WERI-Rb-1 (cell line): ENCODE results near the gene BMP10.

Experiments
- DNase-seq: peaks from one replicate; pipeline ENCODE4 v3.0.0-alpha.2; 2020
- H3K27ac ChIP-seq: fragments of 250-450 bp; sonication (Bioruptor Pico); 2 replicates; pipeline ENCODE4 v1.5.1; 2020; ENCODE audit warnings: mild to moderate bottlenecking, moderate library complexity
- H3K27me3 ChIP-seq: fragments of 250-450 bp; sonication (Bioruptor Pico); 2 replicates; pipeline ENCODE4 v1.5.1; 2021; ENCODE audit warnings: mild to moderate bottlenecking, low read depth, moderate library complexity; ENCODE audit not compliant: insufficient read depth, severe bottlenecking
- H3K36me3 ChIP-seq: fragments of 250-450 bp; sonication (Bioruptor Pico); 2 replicates; pipeline ENCODE4 v1.5.1; 2020; ENCODE audit warnings: mild to moderate bottlenecking, moderate library complexity
- H3K4me3 ChIP-seq: 2 replicates; pipeline ENCODE4 v1.5.1; 2011; ENCODE audit warnings: low read depth, mild to moderate bottlenecking, control low read depth, low read length
- H3K9me3 ChIP-seq: fragments of 250-450 bp; sonication (Bioruptor Pico); 2 replicates; pipeline ENCODE4 v1.5.1; 2021; ENCODE audit warnings: mild to moderate bottlenecking, moderate library complexity; ENCODE audit not compliant: severe bottlenecking
- CTCF ChIP-seq: IDR thresholded peaks from 2 replicates; pipeline ENCODE4 v1.5.1; 2011; ENCODE audit warnings: low read depth, mild to moderate bottlenecking, control low read depth, inconsistent platforms, low read length

Gene BMP10

GRCh38 chr2:68863996-68864395, 7.2 kb downstream of the BMP10 start:
- TF ChIP-seq CTCF, result no peak
- no peaks in the 10 kb centered on the region for H3K36me3 ChIP-seq
- H3K27ac ChIP-seq, result no peak overlapping the region
- no peak for DNase-seq
- H3K27me3 ChIP-seq, result peaks cover 55% of the 10 kb centered on the region
- H3K9me3 ChIP-seq, result no peaks in the 10 kb centered on the region
- no peak overlapping the region for H3K4me3 ChIP-seq

- Histone ChIP-seq H3K9me3 (no peaks in the 10 kb centered on the region), H3K4me3 (no peak overlapping the region), H3K27me3 (peaks cover 55% of the 10 kb centered on the region), H3K27ac (no peak overlapping the region), H3K36me3 (no peaks in the 10 kb centered on the region)
- no peak for DNase-seq
- TF ChIP-seq CTCF, result no peak
Observed at GRCh38 chr2:68862889-68863288, 8.3 kb downstream of the BMP10 start.

- TF ChIP-seq CTCF, result no peak
- Histone ChIP-seq H3K36me3 (no peaks in the 10 kb centered on the region), H3K9me3 (no peaks in the 10 kb centered on the region), H3K27ac (no peak overlapping the region), H3K27me3 (peaks cover 54% of the 10 kb centered on the region), H3K4me3 (no peak overlapping the region)
- DNase-seq, result no peak
Observed at GRCh38 chr2:68861330-68861729, 9.9 kb downstream of the BMP10 start.

- no peak for TF ChIP-seq CTCF
- H3K4me3 ChIP-seq, result no peak overlapping the region
- H3K36me3 ChIP-seq, result no peaks in the 10 kb centered on the region
- no peak overlapping the region for H3K27ac ChIP-seq
- H3K9me3 ChIP-seq, result no peaks in the 10 kb centered on the region
- peaks cover 45% of the 10 kb centered on the region for H3K27me3 ChIP-seq
- DNase-seq, result no peak
Observed at GRCh38 chr2:68860111-68860510, 11.1 kb downstream of the BMP10 start.

- TF ChIP-seq CTCF, result no peak
- Histone ChIP-seq H3K27me3 (peaks cover 41% of the 10 kb centered on the region), H3K27ac (no peak overlapping the region), H3K4me3 (no peak overlapping the region), H3K9me3 (no peaks in the 10 kb centered on the region), H3K36me3 (no peaks in the 10 kb centered on the region)
- DNase-seq, result no peak
Observed at GRCh38 chr2:68857855-68858456, 13.2 kb downstream of the BMP10 start.

GRCh38 chr2:68857202-68857845, 13.9 kb downstream of the BMP10 start:
- no peak overlapping the region for H3K27ac ChIP-seq
- no peak overlapping the region for H3K4me3 ChIP-seq
- H3K27me3 ChIP-seq, result peaks cover 47% of the 10 kb centered on the region
- H3K9me3 ChIP-seq, result no peaks in the 10 kb centered on the region
- H3K36me3 ChIP-seq, result no peaks in the 10 kb centered on the region
- TF ChIP-seq CTCF, result no peak
- DNase-seq, result no peak
